Measurements from ENCODE around the gene FOXP1. TPM values are rescaled to one million over a fixed set of nuclear protein-coding genes. Genes with fewer than 3 reads are reported as not detected.
A peak's percentile ranks its signal among the peaks of the same experiment; 100 is the strongest.

The FOXP1 gene
- total RNA-seq, 1 experiment from 2014 or later = 75.3 TPM

DNA sequence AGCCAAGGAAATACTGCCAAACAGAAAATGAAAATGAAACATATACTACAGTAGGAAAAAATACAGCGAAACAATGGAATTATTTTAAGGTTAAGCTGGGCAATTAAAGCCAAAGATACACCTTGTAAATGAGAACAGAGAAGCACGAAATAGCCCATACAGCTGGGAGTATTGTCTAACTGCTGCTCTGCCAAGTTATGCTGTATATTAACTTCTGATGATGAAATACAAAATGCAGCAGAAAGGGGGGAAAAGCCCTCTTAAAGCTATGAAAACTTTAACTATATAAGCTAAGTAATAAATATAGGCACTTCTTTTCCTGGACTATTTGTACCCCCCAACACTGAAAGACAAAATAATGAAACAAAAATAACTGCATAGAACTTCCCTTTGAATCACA, 449.0 kb downstream of the FOXP1 start:
- Histone ChIP-seq H4K20me1 (ENCODE audit: control insufficient read depth, insufficient read depth, insufficient read length) (no peaks in the 10 kb centered on the region), H3K23me2 (ENCODE audit: insufficient read length, low read depth, low read length, poor library complexity, severe bottlenecking) (no peaks in the 10 kb centered on the region), H3K9ac (ENCODE audit: extremely low read depth, insufficient read length, low read length) (no peak overlapping the region), H3K79me2 (ENCODE audit: insufficient read depth, low read length) (no peaks in the 10 kb centered on the region), H4K8ac (replicated peaks; ENCODE audit: insufficient read length, low read depth, low read length) (no peak overlapping the region), H2AFZ (ENCODE audit: low read length) (no peak overlapping the region), H4K5ac (ENCODE audit: insufficient read length, low read depth, low read length) (no peak overlapping the region), H3K9me3 (ENCODE audit: control insufficient read depth, low read depth, low read length) (no peaks in the 10 kb centered on the region), H3K23ac (ENCODE audit: insufficient read length, low read depth, low read length) (no peak overlapping the region), H2BK120ac (ENCODE audit: low read depth, low read length, poor library complexity, severe bottlenecking) (no peak overlapping the region), H3K27me3 (ENCODE audit: insufficient read depth, low read length) (no peaks in the 10 kb centered on the region), H3K4me1 (ENCODE audit: insufficient read depth, low read length) (peaks cover 29% of the 10 kb centered on the region; the same call in 1 of the 2 replicates), H4K91ac (ENCODE audit: insufficient read length, low read depth, low read length) (no peak overlapping the region), H2BK12ac (ENCODE audit: insufficient read length, low read depth, low read length) (no peak overlapping the region), H2BK20ac (ENCODE audit: low read depth, low read length, poor library complexity, severe bottlenecking) (no peak overlapping the region), H3K27ac (ENCODE audit: insufficient read length, low read depth, low read length) (no peak overlapping the region), H3K14ac (ENCODE audit: insufficient read depth, low read length) (no peak overlapping the region), H3T11ph (ENCODE audit: low read length) (no peak overlapping the region), H2AK5ac (ENCODE audit: insufficient read length, low read length) (no peak overlapping the region), H3K4ac (ENCODE audit: low read depth, low read length) (no peak overlapping the region), H2BK5ac (ENCODE audit: insufficient read length, low read length) (no peak overlapping the region), H2BK15ac (ENCODE audit: low read depth, low read length) (no peak overlapping the region), H3K4me2 (ENCODE audit: insufficient read depth, insufficient read length, low read length) (no peak overlapping the region), H3K79me1 (ENCODE audit: insufficient read depth, low read depth, low read length, poor library complexity, severe bottlenecking) (no peaks in the 10 kb centered on the region), H3K18ac (ENCODE audit: insufficient read length, low read depth, low read length) (no peak overlapping the region), H3K56ac (ENCODE audit: insufficient read length, low read depth, low read length) (no peak overlapping the region)
- no peak for DNase-seq
- Mint-ChIP-seq H3K27ac (0 out of 7 replicates have a peak overlapping the region, but pooled peaks of 1 of the 3 experiments have one; percentile 27), H3K27me3 (ENCODE audit: low read depth) (no peaks in the 10 kb centered on the region; the same call in 1 of the 2 replicates), H3K4me3 (no peak overlapping the region), H3K36me3 (ENCODE audit: insufficient read depth in 1 of 3, low read depth in 3 of 3) (no peaks in the 10 kb centered on the region), H3K9me3 (no peaks in the 10 kb centered on the region), H3K4me1 (peaks cover 70 to 71% of the 10 kb centered on the region in 2 experiments)
- TF ChIP-seq, protein P1, sequence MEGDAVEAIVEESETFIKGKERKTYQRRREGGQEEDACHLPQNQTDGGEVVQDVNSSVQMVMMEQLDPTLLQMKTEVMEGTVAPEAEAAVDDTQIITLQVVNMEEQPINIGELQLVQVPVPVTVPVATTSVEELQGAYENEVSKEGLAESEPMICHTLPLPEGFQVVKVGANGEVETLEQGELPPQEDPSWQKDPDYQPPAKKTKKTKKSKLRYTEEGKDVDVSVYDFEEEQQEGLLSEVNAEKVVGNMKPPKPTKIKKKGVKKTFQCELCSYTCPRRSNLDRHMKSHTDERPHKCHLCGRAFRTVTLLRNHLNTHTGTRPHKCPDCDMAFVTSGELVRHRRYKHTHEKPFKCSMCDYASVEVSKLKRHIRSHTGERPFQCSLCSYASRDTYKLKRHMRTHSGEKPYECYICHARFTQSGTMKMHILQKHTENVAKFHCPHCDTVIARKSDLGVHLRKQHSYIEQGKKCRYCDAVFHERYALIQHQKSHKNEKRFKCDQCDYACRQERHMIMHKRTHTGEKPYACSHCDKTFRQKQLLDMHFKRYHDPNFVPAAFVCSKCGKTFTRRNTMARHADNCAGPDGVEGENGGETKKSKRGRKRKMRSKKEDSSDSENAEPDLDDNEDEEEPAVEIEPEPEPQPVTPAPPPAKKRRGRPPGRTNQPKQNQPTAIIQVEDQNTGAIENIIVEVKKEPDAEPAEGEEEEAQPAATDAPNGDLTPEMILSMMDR (conservative IDR thresholded peaks at IDR 0.05) = no peak
- no CpG with 5 or more reads among the region's 2 CpGs for WGBS (ENCODE audit: extremely low coverage, insufficient read length, low lambda C conversion rate)

Measured in H9 (cell line).